ENCODE data around the gene LYRM4. TPM values are rescaled to one million over a fixed set of nuclear protein-coding genes. Genes with fewer than 3 reads are reported as not detected.
"Not testable (repeated sequence)": the region's sequence is repeated elsewhere in the genome, so short reads cannot be mapped to it uniquely, and the experiment has no call there.

The LYRM4 gene
- total RNA-seq, 2 experiments from 2014 or later = 21.2 to 22.7 TPM

GRCh38 chr6:5126214-5126613 is 134.5 kb downstream of the LYRM4 start:
- POLR2A ChIA-PET = no interaction called here
- no peak overlapping the region for H3K4me3 Mint-ChIP-seq
- CTCF ChIA-PET = no interaction called here
- no peaks in the 10 kb centered on the region for H3K4me1 Mint-ChIP-seq
- no peaks in the 10 kb centered on the region for H3K36me3 Mint-ChIP-seq (ENCODE audit: low read depth)
- DNase-seq = no peak
- no peak overlapping the region for H3K27ac Mint-ChIP-seq
- H3K27me3 Mint-ChIP-seq = no peaks in the 10 kb centered on the region
- no peaks in the 10 kb centered on the region for H3K9me3 Mint-ChIP-seq

GRCh38 chr6:5125152-5126006 is 135.4 kb downstream of the LYRM4 start:
- Mint-ChIP-seq H3K4me1 (no peaks in the 10 kb centered on the region), H3K27me3 (no peaks in the 10 kb centered on the region), H3K36me3 (ENCODE audit: low read depth) (no peaks in the 10 kb centered on the region), H3K4me3 (no peak overlapping the region), H3K27ac (no peak overlapping the region), H3K9me3 (no peaks in the 10 kb centered on the region)
- no peak for DNase-seq
- ChIA-PET POLR2A (no interaction called here), CTCF (no interaction called here)

GRCh38 chr6:5124526-5124925 is 136.2 kb downstream of the LYRM4 start:
- CTCF ChIA-PET = no interaction called here
- H3K27me3 Mint-ChIP-seq = no peaks in the 10 kb centered on the region
- DNase-seq = no peak
- POLR2A ChIA-PET = no interaction called here
- no peaks in the 10 kb centered on the region for H3K9me3 Mint-ChIP-seq
- no peaks in the 10 kb centered on the region for H3K36me3 Mint-ChIP-seq (ENCODE audit: low read depth)
- no peak overlapping the region for H3K4me3 Mint-ChIP-seq
- H3K27ac Mint-ChIP-seq = no peak overlapping the region
- H3K4me1 Mint-ChIP-seq = no peaks in the 10 kb centered on the region

- H3K4me1 Mint-ChIP-seq = no peaks in the 10 kb centered on the region
- no peaks in the 10 kb centered on the region for H3K27me3 Mint-ChIP-seq
- H3K27ac Mint-ChIP-seq = no peak overlapping the region
- POLR2A ChIA-PET = interaction anchor here (1.4 kb wide), 1 partner anchor 10 kb away, joined by 3 read pairs; no protein-coding TSS in a partner anchor
- CTCF ChIA-PET = no interaction called here
- H3K4me3 Mint-ChIP-seq = no peak overlapping the region
- H3K36me3 Mint-ChIP-seq (ENCODE audit: low read depth) = no peaks in the 10 kb centered on the region
- no peaks in the 10 kb centered on the region for H3K9me3 Mint-ChIP-seq
- no peak for DNase-seq
Observed at GRCh38 chr6:5123296-5124143, 137.2 kb downstream of the LYRM4 start.

GRCh38 chr6:5122504-5123112 is 138.1 kb downstream of the LYRM4 start:
- no peaks in the 10 kb centered on the region for H3K4me1 Mint-ChIP-seq
- H3K36me3 Mint-ChIP-seq (ENCODE audit: low read depth) = no peaks in the 10 kb centered on the region
- CTCF ChIA-PET = no interaction called here
- POLR2A ChIA-PET = interaction anchor here (1.4 kb wide), 1 partner anchor 9 kb away, joined by 3 read pairs; no protein-coding TSS in a partner anchor
- no peak for DNase-seq
- no peak overlapping the region for H3K27ac Mint-ChIP-seq
- no peaks in the 10 kb centered on the region for H3K9me3 Mint-ChIP-seq
- H3K4me3 Mint-ChIP-seq = no peak overlapping the region
- H3K27me3 Mint-ChIP-seq = no peaks in the 10 kb centered on the region

- DNase-seq = no peak
- no peak overlapping the region for H3K4me3 Mint-ChIP-seq
- POLR2A ChIA-PET = interaction anchor here (1.4 kb wide), 1 partner anchor 8 kb away, joined by 3 read pairs; no protein-coding TSS in a partner anchor
- no peaks in the 10 kb centered on the region for H3K9me3 Mint-ChIP-seq
- H3K27ac Mint-ChIP-seq = no peak overlapping the region
- no peaks in the 10 kb centered on the region for H3K4me1 Mint-ChIP-seq
- no peaks in the 10 kb centered on the region for H3K36me3 Mint-ChIP-seq (ENCODE audit: low read depth)
- no peaks in the 10 kb centered on the region for H3K27me3 Mint-ChIP-seq
- CTCF ChIA-PET = no interaction called here
Observed at GRCh38 chr6:5121956-5122355, 138.8 kb downstream of the LYRM4 start.

GRCh38 chr6:5121479-5121878 is 139.3 kb downstream of the LYRM4 start:
- H3K9me3 Mint-ChIP-seq = no peaks in the 10 kb centered on the region
- CTCF ChIA-PET = no interaction called here
- POLR2A ChIA-PET = no interaction called here
- H3K27me3 Mint-ChIP-seq = no peaks in the 10 kb centered on the region
- no peak for DNase-seq
- no peak overlapping the region for H3K4me3 Mint-ChIP-seq
- H3K36me3 Mint-ChIP-seq (ENCODE audit: low read depth) = no peaks in the 10 kb centered on the region
- no peak overlapping the region for H3K27ac Mint-ChIP-seq
- H3K4me1 Mint-ChIP-seq = no peaks in the 10 kb centered on the region

- H3K4me1 Mint-ChIP-seq; H3K36me3 Mint-ChIP-seq (ENCODE audit: low read depth); H3K27me3 Mint-ChIP-seq; H3K27ac Mint-ChIP-seq; DNase-seq; H3K9me3 Mint-ChIP-seq; H3K4me3 Mint-ChIP-seq; POLR2A ChIA-PET; CTCF ChIA-PET: not testable (repeated sequence)
Observed at GRCh38 chr6:5120543-5120942, 140.2 kb downstream of the LYRM4 start.

- CTCF ChIA-PET = no interaction called here
- Mint-ChIP-seq H3K36me3 (ENCODE audit: low read depth) (no peaks in the 10 kb centered on the region), H3K9me3 (no peaks in the 10 kb centered on the region), H3K4me3 (no peak overlapping the region), H3K27ac (no peak overlapping the region), H3K27me3 (no peaks in the 10 kb centered on the region), H3K4me1 (no peaks in the 10 kb centered on the region)
- POLR2A ChIA-PET = no interaction called here
- DNase-seq = no peak
Observed at GRCh38 chr6:5120011-5120410, 140.7 kb downstream of the LYRM4 start.

- Mint-ChIP-seq H3K4me3 (no peak overlapping the region), H3K27me3 (no peaks in the 10 kb centered on the region), H3K27ac (no peak overlapping the region), H3K4me1 (no peaks in the 10 kb centered on the region), H3K9me3 (no peaks in the 10 kb centered on the region), H3K36me3 (ENCODE audit: low read depth) (no peaks in the 10 kb centered on the region)
- DNase-seq = no peak
- ChIA-PET POLR2A (no interaction called here), CTCF (no interaction called here)
Observed at GRCh38 chr6:5119090-5119951, 141.4 kb downstream of the LYRM4 start.

GRCh38 chr6:5116243-5116991 is 144.3 kb downstream of the LYRM4 start:
- CTCF ChIA-PET = no interaction called here
- no peaks in the 10 kb centered on the region for H3K27me3 Mint-ChIP-seq

GRCh38 chr6:5115168-5115567 is 145.6 kb downstream of the LYRM4 start:
- no peak for DNase-seq
- ChIA-PET POLR2A (no interaction called here), CTCF (no interaction called here)
- Mint-ChIP-seq H3K27ac (no peak overlapping the region), H3K27me3 (no peaks in the 10 kb centered on the region), H3K4me1 (no peaks in the 10 kb centered on the region), H3K9me3 (no peaks in the 10 kb centered on the region), H3K36me3 (ENCODE audit: low read depth) (no peaks in the 10 kb centered on the region), H3K4me3 (no peak overlapping the region)

More at GRCh38 chr6:5116243-5116991, 144.3 kb downstream of the LYRM4 start:
- H3K36me3 Mint-ChIP-seq (ENCODE audit: low read depth) = no peaks in the 10 kb centered on the region
- POLR2A ChIA-PET = no interaction called here
- no peak overlapping the region for H3K4me3 Mint-ChIP-seq
- no peaks in the 10 kb centered on the region for H3K4me1 Mint-ChIP-seq
- no peaks in the 10 kb centered on the region for H3K9me3 Mint-ChIP-seq
- no peak for DNase-seq
- no peak overlapping the region for H3K27ac Mint-ChIP-seq

Measured in activated CD4-positive, alpha-beta memory T cell treated with anti-CD3 and anti-CD28 coated beads, Interleukin-2, amount 10 ng/mL, durations not matched to agents 7 days and 5 days (primary cell).